Breast epithelium (tissue), 3 donors: ENCODE measurements around the gene FIS1.

Source experiments
- CTCF ChIP-seq, 3 donors: fragments of 450-650 bp; IDR thresholded peaks; one replicate each; pipeline ENCODE4 v1.5.1; 2016 to 2017; ENCODE audit warnings: antibody characterized with exemption in 3 of 3, mild to moderate bottlenecking in 3 of 3, moderate library complexity in 3 of 3
- POLR2A ChIP-seq: fragments of 450-650 bp; IDR thresholded peaks from one replicate; pipeline ENCODE4 v1.6.1; 2016; ENCODE audit warnings: antibody characterized with exemption, mild to moderate bottlenecking, moderate library complexity
- POLR2AphosphoS5 ChIP-seq, 3 donors: sonication (generic); formaldehyde crosslinking; IDR thresholded peaks; one replicate each; pipeline ENCODE4 v1.6.1; 2017; ENCODE audit warnings: antibody characterized with exemption in 3 of 3

GRCh38 chr7:101218236-101219125 is 26.4 kb downstream of the FIS1 start:
- no peak for TF ChIP-seq CTCF (IDR thresholded peaks at IDR 0.05)
- TF ChIP-seq POLR2A = no peak
- no peak for TF ChIP-seq POLR2AphosphoS5 (IDR thresholded peaks at IDR 0.05)
